Ovary (tissue), 9 donors: ENCODE measurements around the gene CEACAM21. TPM values are rescaled to one million over a fixed set of nuclear protein-coding genes. Genes with fewer than 3 reads are reported as not detected.

Experiments
- DNase-seq, 5 donors: peaks; one replicate each; pipeline ENCODE4 v3.0.0-alpha.2; 2019 to 2020
- H3K27ac ChIP-seq, 2 donors: fragments of 200-600 bp; one replicate each; pipeline versions ENCODE4 v1.5.1 to v1.8.0; 2019 to 2022
- H3K27me3 ChIP-seq: fragments of 200-600 bp; one replicate; pipeline ENCODE4 v1.8.0; 2022
- H3K36me3 ChIP-seq: fragments of 200-600 bp; sonication (generic); one replicate; pipeline ENCODE4 v1.5.1; 2019
- H3K4me1 ChIP-seq: one replicate; pipeline ENCODE4 v1.8.1; 2013; ENCODE audit warnings: mild to moderate bottlenecking, moderate library complexity; ENCODE audit not compliant: insufficient read depth
- H3K4me3 ChIP-seq: fragments of 200-600 bp; sonication (generic); one replicate; pipeline ENCODE4 v1.5.1; 2017
- H3K9me3 ChIP-seq, 2 donors: fragments of 200-600 bp in 1 of 2; sonication (generic) in 1 of 2; one replicate each; pipeline versions ENCODE4 v1.5.1 to v1.8.1; 2013 to 2019; ENCODE audit warnings: mild to moderate bottlenecking in 1 of 2, moderate library complexity in 1 of 2
- EP300 ChIP-seq: sonication (generic); formaldehyde crosslinking; IDR thresholded peaks from one replicate; pipeline ENCODE4 v1.6.1; 2017; ENCODE audit warnings: antibody characterized with exemption
- POLR2A ChIP-seq: fragments of 450-650 bp; IDR thresholded peaks from one replicate; pipeline ENCODE4 v1.6.1; 2017; ENCODE audit warnings: antibody characterized with exemption, mild to moderate bottlenecking, moderate library complexity
- WGBS, 3 donors: extraction: QIAGEN DNeasy Blood & Tissue Kit in 1 of 3; methylation state at CpG; one replicate each; pipeline versions ENCODE4 v1.1.5 to v1.1.7; 2013 to 2017; 5-methylcytosine and 5-hydroxymethylcytosine counted together
- intact Hi-C, 4 donors: fragments of 100-400 bp; cut with DNase I; formaldehyde crosslinking; loops; one replicate each; pipeline versions ENCODE4 v1.11.0 to v1.15.1; 2022 to 2023
- polyA plus RNA-seq, 2 donors: library from polyadenylated mRNA; stranded (reverse); fragments of 200-250 nt in 1 of 2; fragments of 350-450 nt in 1 of 2; fragmentation: Illumina TruSeq in 1 of 2; extraction: RNeasy Lipid Tissue Mini Kit (QIAGEN cat#74804) in 1 of 2; gene quantifications; one replicate each; pipeline ENCODE4 v1.2.3, GENCODE V29; 2013 to 2014
- total RNA-seq, 7 donors: library from RNA; depleted of rRNA in 2 of 7; stranded (reverse); fragments of >200 nt in 2 of 7; fragmentation: NEBNext Ultra II Directional in 3 of 7; extraction: Animal tissue kit (Norgen Biotek cat#: 25700) in 3 of 7; gene quantifications; one replicate each; pipeline versions ENCODE4 v1.1.0 to v1.2.4, GENCODE V29; 2016 to 2023
- TF ChIP-seq, protein P1 (sequence below), 3 donors: fragments of 450-650 bp in 2 of 3; fragments of 200-600 bp in 1 of 3; IDR thresholded peaks; one replicate each; pipeline versions ENCODE4 v1.5.1 to v1.8.0; 2016 to 2022; ENCODE audit warnings: antibody characterized with exemption in 3 of 3, mild to moderate bottlenecking in 1 of 3
- donor health status: DM: no; HTN: no; CAD: no; lungs with moderate emphysema.
- donor health status: DM: no; HTN: no; CAD: no.
- donor health status: Bipolar disorder and iron deficiency.
- donor health status: DM: yes; HTN: yes; CAD: no.
- donor health status: DM: no; HTN: no; CAD: no.
- donor health status: DM: yes; HTN: yes; CAD: no.

The CEACAM21 gene
- total and polyA plus RNA-seq, 9 donors: 0.25 to 11.4 (median 1.5) TPM; not detected in 2

DNA sequence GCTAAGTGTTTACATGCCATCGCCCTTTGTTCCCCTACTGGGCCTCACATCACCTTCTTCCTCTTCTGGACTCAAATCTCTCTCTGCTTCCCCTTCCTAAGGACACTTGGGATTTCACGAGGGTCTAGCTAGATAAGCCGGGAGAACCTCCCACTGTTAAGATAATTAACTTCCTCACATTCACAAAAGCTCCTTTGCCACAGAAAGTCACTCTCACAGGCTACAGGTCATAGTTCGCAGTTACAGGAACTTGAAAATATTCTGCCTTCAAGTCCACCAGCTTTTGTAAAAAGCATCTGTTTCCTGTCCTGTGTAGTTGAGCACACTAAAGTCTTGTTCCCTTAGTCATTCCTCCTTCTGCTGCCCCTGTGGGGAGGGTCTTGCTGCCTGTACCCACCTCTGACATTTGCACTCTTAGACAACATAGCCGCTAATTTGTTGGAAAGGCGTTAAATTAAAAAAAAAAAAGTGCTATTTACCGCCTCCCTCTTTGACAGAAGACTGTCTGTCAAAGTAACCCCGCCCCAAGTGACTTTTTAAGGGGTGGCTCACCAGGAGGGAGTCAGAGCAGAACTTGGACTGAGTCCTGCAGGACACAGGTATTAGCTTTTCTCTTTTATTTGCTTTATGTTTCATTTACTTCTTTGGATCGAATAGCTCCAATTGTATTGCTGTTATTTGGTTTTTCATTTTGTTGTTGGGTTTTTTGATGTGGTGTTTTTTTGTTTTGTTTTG lies 26.8 kb upstream of the CEACAM21 start:
- Histone ChIP-seq H3K27ac (no peak overlapping the region), H3K4me1 (no peaks in the 10 kb centered on the region), H3K4me3 (no peak overlapping the region), H3K9me3 (no peaks in the 10 kb centered on the region), H3K36me3 (no peaks in the 10 kb centered on the region), H3K27me3 (no peaks in the 10 kb centered on the region)
- intact Hi-C loops: no loop called here
- 30 to 33% (median 32%) methylated on average over 9 of the region's 9 CpGs for WGBS, 3 donors
- TF ChIP-seq, protein P1, sequence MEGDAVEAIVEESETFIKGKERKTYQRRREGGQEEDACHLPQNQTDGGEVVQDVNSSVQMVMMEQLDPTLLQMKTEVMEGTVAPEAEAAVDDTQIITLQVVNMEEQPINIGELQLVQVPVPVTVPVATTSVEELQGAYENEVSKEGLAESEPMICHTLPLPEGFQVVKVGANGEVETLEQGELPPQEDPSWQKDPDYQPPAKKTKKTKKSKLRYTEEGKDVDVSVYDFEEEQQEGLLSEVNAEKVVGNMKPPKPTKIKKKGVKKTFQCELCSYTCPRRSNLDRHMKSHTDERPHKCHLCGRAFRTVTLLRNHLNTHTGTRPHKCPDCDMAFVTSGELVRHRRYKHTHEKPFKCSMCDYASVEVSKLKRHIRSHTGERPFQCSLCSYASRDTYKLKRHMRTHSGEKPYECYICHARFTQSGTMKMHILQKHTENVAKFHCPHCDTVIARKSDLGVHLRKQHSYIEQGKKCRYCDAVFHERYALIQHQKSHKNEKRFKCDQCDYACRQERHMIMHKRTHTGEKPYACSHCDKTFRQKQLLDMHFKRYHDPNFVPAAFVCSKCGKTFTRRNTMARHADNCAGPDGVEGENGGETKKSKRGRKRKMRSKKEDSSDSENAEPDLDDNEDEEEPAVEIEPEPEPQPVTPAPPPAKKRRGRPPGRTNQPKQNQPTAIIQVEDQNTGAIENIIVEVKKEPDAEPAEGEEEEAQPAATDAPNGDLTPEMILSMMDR (IDR thresholded peaks at IDR 0.05): no peak
- TF ChIP-seq EP300 (no peak), POLR2A (no peak)
- DNase-seq: no peak

DNA sequence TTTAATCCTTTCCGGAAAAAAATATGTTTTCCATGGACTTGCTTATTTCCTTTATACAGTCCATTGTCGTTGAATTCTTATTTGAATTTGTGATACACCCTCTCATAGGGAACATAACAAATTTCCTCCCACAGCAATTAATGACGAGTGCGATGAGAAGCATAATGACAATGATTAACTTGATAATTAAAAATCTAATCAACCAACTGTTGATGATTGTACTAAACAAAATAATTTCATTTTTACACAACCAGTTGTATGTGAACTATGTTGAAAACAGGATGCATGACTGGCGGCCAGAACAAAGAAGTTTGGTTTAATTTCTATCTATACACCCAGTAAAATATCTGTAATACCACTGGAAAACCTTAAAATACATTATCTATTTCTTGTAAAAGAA lies 26.1 kb upstream of the CEACAM21 start:
- Histone ChIP-seq H3K27me3 (no peaks in the 10 kb centered on the region), H3K36me3 (no peaks in the 10 kb centered on the region), H3K9me3 (no peaks in the 10 kb centered on the region), H3K27ac (no peak overlapping the region), H3K4me1 (no peaks in the 10 kb centered on the region), H3K4me3 (no peak overlapping the region)
- WGBS, 3 donors: 80 to 83% (median 83%) methylated on average over 5 of the region's 5 CpGs
- intact Hi-C loops: loop anchor here in 1 of 4 donors (10.0 kb wide), 1 partner anchor 95 kb away; no protein-coding TSS in a partner anchor
- no peak for DNase-seq
- TF ChIP-seq POLR2A (no peak), EP300 (no peak)
- TF ChIP-seq, protein P1 (IDR thresholded peaks at IDR 0.05): no peak

DNA sequence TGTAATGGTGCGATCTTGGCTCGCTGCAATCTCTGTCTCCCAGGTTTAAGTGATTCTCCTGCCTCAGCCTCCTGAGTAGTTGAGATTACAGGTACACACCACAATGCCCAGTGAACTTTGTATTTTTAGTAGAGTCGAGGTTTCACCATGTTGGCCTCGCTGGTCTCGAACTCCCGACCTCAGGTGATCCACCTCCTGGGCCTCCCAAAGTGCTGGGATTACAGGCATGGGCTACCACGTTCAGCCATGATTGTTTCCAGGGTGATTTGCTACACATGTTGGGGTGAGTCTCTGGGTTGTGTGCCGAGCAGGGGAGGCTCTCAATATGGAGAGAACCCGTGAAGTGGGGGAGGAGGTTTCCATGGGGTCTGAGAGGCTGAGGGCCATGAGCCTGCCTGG lies 24.8 kb upstream of the CEACAM21 start:
- no peak overlapping the region for H3K27ac ChIP-seq
- H3K27me3 ChIP-seq: no peaks in the 10 kb centered on the region
- H3K4me3 ChIP-seq: no peak overlapping the region
- no peaks in the 10 kb centered on the region for H3K9me3 ChIP-seq
- 81 to 87% (median 85%) methylated on average over 9 of the region's 9 CpGs for WGBS, 3 donors
- intact Hi-C loops: loop anchor here in 1 of 4 donors (10.0 kb wide), 1 partner anchor 96 kb away; no protein-coding TSS in a partner anchor
- no peaks in the 10 kb centered on the region for H3K36me3 ChIP-seq
- H3K4me1 ChIP-seq: no peaks in the 10 kb centered on the region
- no peak for TF ChIP-seq EP300
- TF ChIP-seq, protein P1 (IDR thresholded peaks at IDR 0.05): no peak
- no peak for TF ChIP-seq POLR2A
- DNase-seq: no peak

DNA sequence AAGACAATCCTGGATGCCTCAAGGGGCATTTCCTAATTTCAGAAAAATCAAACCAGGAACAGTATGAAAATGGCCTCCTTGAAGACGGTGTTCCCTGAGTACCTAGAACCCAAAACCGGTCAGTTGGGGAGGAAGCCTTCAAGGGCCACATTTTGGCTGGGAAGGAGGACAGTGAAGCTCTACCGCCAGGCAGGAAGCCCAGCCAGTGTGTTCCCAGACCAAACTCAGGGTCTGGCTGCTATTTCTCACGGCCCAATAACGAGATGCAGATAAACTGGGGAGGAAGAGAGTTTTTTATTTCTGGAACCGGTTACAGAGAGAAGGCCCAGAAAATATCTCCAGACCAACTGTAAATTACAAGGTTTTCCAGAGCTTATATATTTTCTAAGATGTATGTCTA lies 24.3 kb upstream of the CEACAM21 start:
- Histone ChIP-seq H3K36me3 (no peaks in the 10 kb centered on the region), H3K27me3 (no peaks in the 10 kb centered on the region), H3K4me3 (no peak overlapping the region), H3K27ac (no peak overlapping the region), H3K9me3 (no peaks in the 10 kb centered on the region), H3K4me1 (no peaks in the 10 kb centered on the region)
- intact Hi-C loops: loop anchor here in 1 of 4 donors (10.0 kb wide), 1 partner anchor 97 kb away; no protein-coding TSS in a partner anchor
- 40 to 45% (median 44%) methylated on average over 6 of the region's 6 CpGs for WGBS, 3 donors
- TF ChIP-seq POLR2A: no peak
- TF ChIP-seq, protein P1 (IDR thresholded peaks at IDR 0.05): no peak
- TF ChIP-seq EP300: no peak
- DNase-seq: no peak
